Measurements from ENCODE around the gene MAML2.

The MAML2 gene

GRCh38 chr11:96114178-96115064 lies 228.6 kb downstream of the MAML2 start:
- no peak for DNase-seq

GRCh38 chr11:96113193-96113681 lies 229.8 kb downstream of the MAML2 start:
- DNase-seq = no peak

- DNase-seq = no peak
These were observed 230.5 kb downstream of the MAML2 start for GRCh38 chr11:96112192-96113128.

- DNase-seq = no peak
These were observed 231.7 kb downstream of the MAML2 start for GRCh38 chr11:96111308-96111707.

GRCh38 chr11:96110302-96110701 lies 232.7 kb downstream of the MAML2 start:
- DNase-seq = no peak

GRCh38 chr11:96109331-96110030 lies 233.5 kb downstream of the MAML2 start:
- no peak for DNase-seq

- no peak for DNase-seq
These were observed 235.7 kb downstream of the MAML2 start for GRCh38 chr11:96107143-96107824.

- no peak for DNase-seq
These were observed 236.3 kb downstream of the MAML2 start for GRCh38 chr11:96106645-96107044.

GRCh38 chr11:96105944-96106343 lies 237.1 kb downstream of the MAML2 start:
- DNase-seq = no peak

- DNase-seq = no peak
These were observed 237.6 kb downstream of the MAML2 start for GRCh38 chr11:96105197-96105895.

GRCh38 chr11:96104496-96104895 lies 238.5 kb downstream of the MAML2 start:
- DNase-seq = no peak

GRCh38 chr11:96103721-96104120 lies 239.3 kb downstream of the MAML2 start:
- DNase-seq = no peak

- no peak for DNase-seq
These were observed 239.9 kb downstream of the MAML2 start for GRCh38 chr11:96103102-96103501.

GRCh38 chr11:96102664-96103078 lies 240.3 kb downstream of the MAML2 start:
- DNase-seq = no peak

GRCh38 chr11:96101146-96101545 lies 241.8 kb downstream of the MAML2 start:
- DNase-seq = no peak

GRCh38 chr11:96098511-96099241 lies 244.3 kb downstream of the MAML2 start:
- DNase-seq = no peak

- no peak for DNase-seq
These were observed 245.1 kb downstream of the MAML2 start for GRCh38 chr11:96097844-96098421.

- no peak for DNase-seq
These were observed 246.6 kb downstream of the MAML2 start for GRCh38 chr11:96096360-96096759.

GRCh38 chr11:96095884-96096303 lies 247.1 kb downstream of the MAML2 start:
- DNase-seq = no peak

GRCh38 chr11:96094156-96094555 lies 248.8 kb downstream of the MAML2 start:
- no peak for DNase-seq
